Effector CD4-positive, alpha-beta T cell (primary cell): ENCODE measurements around the gene RAP1GAP2.

Source experiments
- DNase-seq: peaks from one replicate; pipeline ENCODE4 v3.0.0-alpha.2; 2020

RAP1GAP2 gene

DNA sequence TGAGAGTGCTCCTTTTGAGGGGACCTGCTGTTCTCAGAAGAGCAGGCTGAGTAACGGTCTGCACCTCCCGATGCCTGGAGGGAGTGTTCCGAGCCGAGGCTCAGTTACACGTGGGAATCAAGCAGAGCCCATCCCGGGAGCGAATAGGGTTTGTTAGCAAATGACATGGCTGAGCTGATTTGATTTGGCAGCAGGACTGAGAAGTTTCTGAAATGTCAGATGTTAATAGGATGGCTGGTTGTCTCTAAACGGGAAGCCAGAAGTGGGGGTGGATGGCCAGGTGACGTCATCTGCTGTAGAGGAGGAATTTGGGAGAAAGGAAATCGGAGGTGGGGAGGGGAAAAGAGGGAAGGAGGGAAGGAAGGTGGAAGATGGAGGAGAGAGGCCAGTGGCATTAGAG lies 128.0 kb downstream of the RAP1GAP2 start:
- DNase-seq, result no peak

- DNase-seq, result no peak
Observed at GRCh38 chr17:2925011-2925410, 128.8 kb downstream of the RAP1GAP2 start.

DNA sequence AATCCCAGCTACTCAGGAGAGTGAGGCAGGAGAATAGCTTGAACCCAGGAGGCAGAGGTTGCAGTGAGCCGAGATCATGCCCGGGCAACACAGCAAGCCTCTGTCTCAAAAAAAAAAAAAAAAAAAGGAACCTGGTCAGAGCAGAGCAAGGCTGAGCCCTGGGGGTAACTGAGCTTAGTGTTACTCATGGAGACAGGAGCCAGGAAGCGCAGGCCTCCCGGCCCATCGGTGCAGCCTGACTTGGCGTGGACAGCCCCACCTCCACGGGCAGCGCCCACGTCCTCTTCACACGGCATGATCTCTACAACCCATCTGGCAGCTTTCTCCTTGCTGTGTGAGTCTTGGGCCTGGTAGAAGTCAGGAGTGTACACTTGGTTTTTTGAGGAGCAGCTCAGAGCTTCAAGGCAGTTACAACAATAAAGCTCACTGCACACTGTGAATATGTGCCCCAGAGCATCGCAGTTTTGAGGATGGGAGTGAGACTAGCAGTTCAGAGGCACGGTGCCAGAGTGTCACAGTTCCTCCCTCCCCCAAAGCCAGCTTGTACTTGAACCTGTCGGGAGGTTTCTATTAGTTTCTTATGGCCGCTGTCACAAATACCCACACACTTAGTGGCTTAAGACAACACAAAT lies 129.9 kb downstream of the RAP1GAP2 start:
- no peak for DNase-seq

DNA sequence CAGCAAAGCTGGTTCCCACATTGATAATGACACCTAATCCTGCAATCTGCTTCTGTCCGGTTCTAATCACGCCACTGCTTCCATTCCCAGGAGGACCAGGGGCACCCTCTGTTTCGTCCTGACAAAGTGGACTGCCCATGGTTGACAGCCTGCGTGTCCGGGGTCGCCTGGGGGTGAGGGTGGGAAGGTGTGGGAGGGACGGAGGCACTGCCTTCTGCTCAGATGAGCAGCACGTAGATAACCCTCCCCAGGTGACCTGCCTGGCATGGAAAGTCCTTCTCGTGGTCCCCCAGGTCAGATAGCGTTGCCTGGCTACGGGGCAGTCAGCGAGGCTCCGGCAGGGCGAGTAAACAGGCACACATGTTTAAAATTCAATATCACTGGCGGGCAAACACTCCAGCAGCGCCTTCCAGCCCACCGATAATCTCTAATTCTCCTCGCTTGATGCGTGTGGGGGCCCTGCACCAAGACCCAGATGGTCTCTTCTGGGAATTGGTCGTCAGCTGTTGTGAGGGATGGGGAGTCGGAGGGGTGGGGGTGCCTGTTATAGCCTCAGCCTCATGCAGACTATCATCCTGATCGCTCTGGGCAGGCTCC lies 132.2 kb downstream of the RAP1GAP2 start:
- no peak for DNase-seq

DNA sequence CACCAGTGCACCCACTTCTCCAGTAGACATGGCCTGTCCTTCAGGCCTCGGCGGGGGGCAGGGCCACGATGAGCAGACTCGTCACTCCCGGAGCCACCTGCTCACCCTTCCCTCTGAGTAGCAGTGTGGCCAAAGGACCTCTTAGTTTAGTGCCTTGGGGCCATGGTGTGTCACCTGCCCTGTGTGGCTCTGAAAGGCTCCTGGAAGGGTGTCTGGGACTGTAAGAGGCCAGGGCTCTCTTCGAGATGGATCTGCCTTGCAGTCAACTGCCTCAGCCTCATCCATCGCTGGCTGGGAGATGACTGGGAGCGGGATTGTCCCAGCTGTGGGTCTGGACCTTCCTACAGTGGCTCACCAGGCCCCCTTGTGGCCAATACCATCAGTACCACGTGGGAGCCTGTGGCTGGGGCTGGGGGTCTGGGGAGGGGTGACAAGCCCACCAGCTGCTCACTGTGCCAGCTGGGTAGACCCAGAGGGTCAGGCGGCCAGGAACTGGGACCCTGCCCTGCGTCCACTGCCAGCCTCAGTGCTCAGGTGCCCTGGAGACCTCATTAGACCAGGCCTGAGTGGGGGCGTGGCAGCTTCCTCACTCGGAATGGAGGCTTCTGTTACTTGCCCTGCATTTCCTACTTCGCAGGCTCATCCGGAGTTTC lies 133.8 kb downstream of the RAP1GAP2 start:
- DNase-seq, result no peak

DNA sequence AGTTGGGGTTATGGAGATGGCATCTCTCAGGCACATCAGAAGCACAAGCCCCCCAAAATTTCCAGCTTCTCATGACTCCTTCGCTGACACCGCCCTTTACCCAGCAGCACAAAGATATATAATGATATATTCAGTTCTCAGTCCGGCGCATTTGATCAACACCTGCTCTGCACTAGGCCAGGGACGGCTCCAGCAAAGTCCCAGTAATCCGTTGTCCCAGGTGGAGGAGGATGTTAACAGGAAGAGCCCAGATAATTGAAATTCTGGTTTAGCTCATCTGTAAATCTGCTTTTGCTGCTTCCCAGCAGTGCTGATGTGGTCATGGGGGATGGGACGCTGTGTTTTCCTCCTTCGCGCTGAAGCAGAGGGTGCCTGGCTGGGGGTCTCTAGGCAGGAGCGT lies 135.6 kb downstream of the RAP1GAP2 start:
- DNase-seq, result no peak

- DNase-seq, result no peak
Observed at GRCh38 chr17:2932946-2933345, 136.7 kb downstream of the RAP1GAP2 start.

DNA sequence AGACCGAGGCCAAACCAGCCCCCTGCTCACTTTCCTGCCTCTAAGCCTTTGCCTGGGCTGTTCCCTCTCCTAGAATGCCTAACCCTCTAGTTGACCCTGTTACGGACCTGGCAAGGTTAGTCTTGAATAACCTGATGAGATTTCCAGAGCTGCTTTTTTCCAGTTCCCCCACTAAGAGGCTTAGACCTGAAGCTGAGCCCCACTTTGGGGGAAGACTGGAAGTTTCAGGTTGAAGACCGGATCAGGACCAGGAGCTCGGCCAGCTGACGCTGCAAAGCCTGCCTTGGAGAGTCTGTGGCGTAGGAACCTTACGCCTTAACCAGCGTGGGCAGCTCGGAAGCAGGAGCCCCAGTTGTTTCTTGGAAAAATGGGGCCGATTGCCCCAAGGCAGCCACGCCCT lies 137.4 kb downstream of the RAP1GAP2 start:
- DNase-seq, result no peak

DNA sequence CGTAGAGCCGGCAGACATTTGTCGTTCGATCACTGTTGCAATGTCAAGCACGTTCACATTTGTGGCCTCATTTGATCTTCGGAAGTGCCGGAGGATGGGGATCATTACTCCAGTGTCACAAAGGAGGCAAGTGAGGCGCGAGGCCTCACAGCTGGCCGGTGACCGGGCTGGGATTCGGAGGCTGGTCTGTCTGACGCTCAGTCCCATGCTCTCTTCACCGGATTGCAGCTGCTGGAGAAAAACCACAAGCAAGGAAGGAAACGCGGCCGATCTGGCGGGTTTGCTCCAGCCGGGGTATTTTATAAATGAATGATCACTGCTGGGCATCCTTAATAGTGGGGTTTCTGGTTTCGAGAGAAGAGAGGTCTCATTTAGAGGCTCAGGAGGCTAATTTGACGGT lies 139.4 kb downstream of the RAP1GAP2 start:
- DNase-seq, result no peak

DNA sequence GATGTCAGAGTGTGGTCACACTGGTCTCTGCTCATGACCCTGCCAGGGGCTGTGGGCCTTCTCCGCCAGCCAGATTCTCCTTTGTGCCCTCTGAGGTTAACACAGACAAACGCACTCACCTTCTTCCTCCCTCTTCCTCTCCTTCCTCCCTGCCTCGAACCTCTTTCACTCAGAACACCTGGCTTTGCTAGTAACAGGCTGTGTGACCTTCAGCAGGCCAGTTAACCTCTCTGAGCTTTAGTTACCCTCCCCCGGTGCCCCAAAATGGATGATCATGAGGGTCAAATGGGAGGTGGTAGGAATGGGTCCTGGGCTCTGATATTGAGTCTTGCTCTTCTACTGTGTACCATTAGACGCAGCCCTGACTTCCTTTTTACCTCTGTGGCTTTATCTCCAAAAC lies 140.1 kb downstream of the RAP1GAP2 start:
- no peak for DNase-seq

DNA sequence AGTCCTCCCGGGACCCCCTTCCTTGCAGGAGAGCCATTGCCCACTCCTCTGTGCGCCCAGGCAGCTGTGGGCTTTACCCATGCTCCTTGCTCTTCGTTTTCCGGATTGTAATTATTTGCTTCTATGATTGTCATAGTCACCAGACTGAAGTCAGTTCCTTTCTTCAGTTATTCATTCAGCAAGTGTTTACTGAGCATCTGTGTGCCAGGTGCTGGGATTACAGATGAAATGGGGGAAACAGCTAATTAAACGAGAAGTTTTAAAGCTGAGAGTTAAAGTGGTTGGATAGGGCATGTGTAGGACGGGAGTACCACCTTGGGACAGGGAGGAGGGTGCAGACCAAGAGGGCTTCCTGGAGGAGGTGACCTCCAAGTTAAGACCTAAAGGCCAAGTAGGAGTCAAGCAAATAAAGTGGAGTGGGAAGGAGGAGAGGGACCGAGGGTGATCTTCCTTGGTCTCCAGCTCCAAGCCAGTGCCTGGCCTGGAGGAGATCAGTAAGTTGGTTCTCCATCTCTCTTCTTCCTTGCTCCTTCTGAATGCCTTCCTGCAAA lies 140.6 kb downstream of the RAP1GAP2 start:
- DNase-seq, result no peak

DNA sequence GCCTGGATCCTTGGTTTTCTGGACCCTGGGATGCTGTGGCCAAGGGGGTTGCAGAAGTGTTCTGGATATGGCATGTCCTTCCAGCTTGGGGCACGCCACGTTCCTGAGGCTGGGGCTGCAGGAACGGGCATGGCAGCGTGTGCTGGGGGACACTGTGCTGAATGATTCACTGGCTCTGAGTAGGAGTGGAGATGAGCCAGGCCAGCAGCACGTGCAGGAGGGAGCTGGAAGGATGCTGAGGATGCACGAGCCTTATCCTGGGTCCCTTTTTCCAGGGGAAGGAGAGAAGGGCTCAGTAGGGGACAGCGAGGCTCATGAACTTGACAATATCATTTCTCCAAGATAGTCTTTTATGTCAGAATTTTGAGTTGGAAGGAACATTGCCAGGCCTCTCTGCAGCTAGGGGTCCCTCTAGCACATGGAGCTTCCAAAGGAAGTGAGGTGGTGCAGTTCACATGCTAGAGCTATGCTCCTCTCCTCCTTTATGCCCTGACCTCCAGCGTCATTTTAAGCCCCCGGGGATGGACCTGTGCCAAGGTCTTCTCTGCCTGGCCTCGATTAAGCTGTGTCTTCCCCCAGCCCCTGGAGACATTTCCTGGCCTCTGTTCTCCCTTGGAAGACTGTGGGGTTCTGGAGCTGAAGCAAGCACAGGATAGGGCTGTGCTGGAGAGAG lies 141.2 kb downstream of the RAP1GAP2 start:
- no peak for DNase-seq

- DNase-seq, result no peak
Observed at GRCh38 chr17:2939714-2940351, 143.6 kb downstream of the RAP1GAP2 start.

DNA sequence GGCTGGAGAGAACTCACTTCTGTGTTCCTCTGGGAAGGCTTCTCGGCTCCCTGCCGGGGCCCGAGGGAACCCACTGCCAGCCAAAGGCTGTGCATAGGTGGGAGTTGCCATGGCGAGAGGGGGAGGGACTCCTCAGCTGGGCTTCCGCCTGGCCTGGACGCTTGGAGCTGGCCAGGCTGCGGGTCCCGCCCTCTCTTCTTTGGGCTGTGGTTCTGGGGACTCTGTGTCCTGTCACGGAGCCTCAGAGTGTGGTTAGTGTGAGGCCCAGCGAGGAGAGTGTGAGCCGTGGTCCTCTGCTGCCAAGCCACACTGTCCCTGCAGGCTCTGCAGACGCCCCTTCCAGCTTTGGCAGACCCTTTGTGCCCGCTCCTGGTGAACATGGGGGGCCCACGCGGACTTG lies 144.1 kb downstream of the RAP1GAP2 start:
- DNase-seq, result no peak

DNA sequence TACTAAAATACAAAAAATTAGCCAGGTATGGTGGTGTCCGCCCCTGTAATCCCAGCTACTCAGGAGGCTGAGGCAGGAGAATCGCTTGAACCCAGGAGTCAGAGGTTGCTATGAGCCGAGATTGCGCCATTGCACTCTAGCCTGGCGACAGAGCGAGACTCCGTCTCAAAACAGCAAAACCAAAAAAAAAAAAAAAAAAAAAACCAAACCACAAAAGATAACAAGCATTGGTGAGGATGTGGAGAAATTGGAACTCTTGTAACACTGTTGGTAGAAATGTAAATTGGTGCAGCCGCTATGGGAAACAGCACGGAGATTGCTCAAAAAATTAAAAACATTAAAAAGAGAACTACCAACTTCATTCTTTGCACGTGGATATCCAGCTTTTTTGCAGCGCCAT lies 147.7 kb downstream of the RAP1GAP2 start:
- no peak for DNase-seq

DNA sequence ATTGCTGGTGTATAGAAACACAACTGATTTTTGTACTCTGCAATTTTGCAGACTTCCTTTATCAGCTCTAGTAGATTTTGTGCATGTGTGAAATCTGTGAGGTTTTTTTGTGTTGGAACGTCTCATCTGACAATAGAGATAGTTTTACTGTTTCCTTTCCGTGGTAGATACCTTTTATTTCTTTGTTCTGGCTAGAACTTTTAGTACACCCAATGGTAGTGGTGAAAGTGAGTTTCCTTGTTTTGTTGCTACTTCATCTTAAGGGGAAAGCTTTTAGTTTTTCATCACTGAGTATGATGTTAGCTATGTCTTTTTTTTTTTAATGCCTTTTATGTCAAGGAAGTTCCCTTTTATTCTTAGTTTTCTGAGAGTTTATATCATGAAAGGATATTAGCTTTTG lies 149.1 kb downstream of the RAP1GAP2 start:
- no peak for DNase-seq

DNA sequence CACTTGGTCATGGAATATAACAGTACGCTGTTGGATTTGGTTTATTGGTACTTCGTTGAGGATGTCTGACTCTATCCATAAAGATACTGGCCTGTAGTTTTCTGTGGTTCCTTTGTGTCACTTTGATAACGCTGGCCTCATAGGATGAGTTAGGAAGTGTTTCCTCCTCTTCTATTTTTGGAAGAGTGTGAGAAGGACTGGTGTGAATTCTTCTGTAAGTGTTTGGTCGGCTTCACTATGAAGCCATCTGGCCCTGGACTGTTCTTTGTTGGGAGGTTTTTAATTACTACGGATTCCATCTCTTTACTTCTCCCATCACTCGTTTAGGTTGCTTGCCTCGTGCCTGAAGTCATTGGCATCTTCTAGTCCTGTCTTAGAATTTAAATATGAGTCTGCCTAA lies 149.9 kb downstream of the RAP1GAP2 start:
- no peak for DNase-seq

DNA sequence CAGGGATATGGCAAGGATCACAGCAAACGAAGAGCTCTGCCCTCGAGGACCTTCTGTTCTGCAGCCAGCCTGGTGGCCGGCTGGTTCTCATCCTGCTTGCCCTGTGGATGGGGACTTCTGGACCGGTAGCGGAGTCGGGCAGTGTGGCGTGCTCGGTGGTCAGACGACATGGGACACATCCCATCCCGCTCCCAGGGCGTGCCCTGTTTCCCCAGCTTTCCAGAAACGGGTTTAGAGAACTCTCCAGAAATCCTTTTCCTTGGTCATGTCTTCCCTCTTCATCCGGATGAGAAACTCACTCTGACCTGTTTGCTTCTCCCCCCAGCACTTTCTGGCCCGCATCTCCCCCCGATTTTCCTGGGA lies 151.3 kb downstream of the RAP1GAP2 start:
- DNase-seq, result no peak

DNA sequence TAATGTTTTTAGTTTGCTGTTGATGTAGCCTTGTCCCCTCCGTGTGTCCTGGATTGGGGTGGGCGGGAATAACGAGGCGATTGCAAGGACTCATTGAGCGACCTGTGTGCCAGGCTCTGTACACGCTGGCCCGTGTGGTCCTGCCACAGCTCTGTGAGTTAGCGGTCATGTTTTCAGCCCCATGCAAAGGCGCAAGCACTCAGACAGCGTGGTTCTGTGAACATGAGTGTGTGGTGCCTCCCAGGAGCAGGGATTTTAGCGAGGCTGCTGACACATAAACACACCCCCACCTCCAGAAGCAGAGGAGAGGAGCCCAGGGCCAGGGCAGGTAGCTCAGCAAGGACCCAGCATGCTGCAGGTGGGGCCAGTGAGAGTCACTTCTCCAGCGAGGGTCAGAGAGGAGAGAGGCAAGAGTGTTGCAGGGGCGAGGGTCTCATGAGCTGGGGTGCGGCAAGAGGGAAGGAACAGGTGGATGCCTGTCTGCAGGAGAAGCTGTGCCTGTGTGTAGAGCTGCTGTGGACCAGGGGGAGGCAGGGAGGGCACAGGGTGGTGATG lies 151.8 kb downstream of the RAP1GAP2 start:
- DNase-seq, result no peak

DNA sequence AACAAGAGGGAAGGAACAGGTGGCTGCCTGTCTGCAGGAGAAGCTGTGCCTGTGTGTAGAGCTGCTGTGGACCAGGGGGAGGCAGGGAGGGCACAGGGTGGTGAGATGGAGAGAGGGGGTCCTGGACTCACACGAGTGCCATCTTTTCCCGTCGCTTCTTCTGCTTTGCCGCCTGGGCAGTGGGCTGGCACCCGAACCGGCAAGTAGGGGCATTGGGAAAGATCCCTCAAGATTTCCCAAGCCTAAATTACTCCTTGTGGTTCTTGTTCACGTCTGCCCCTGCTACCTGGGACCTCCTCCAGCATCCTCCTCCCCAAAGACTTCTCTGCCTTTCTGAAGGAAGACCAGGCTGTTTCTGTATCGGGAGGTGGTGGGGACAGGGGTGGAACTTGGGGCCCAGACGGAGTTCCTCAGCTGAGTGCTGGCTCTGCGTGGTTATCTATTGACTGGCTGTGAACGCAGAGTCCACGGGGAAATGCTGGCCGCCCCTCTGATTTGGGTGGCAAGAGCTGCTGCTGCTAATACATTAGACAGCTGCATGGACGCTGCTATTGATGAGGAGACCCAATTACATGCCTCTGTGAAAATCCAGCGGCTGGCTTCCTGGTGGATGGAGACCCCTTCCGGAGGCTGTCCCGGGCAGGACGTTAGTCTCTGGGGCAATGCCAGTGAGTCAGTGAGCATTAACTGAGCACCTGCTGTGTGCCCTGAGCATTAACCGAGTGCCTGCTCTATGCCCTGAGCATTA lies 152.7 kb downstream of the RAP1GAP2 start:
- no peak for DNase-seq

GRCh38 chr17:2949469-2950044 lies 153.3 kb downstream of the RAP1GAP2 start:
- DNase-seq, result no peak

DNA sequence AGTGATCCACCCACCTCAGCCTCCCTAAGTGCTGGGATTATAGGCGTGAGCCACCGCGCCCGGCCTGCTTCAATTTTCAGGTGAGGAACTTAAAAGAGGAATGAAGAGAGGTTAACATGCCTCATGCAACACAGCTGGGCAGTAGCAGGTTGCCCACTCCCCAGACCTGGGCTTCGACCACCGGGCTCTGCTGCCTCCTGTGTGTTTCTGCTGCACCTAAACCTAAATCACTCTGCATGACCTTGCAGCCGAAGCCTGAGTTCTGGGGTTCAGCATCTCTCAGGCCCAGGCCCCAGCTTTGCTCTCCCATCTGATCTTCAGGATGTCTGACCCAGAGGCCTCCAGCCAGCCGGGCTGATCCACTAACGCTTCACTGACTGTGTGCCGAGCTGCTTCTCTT lies 154.6 kb downstream of the RAP1GAP2 start:
- no peak for DNase-seq
